ENCODE data around the gene TLK2.

Gene TLK2

DNA sequence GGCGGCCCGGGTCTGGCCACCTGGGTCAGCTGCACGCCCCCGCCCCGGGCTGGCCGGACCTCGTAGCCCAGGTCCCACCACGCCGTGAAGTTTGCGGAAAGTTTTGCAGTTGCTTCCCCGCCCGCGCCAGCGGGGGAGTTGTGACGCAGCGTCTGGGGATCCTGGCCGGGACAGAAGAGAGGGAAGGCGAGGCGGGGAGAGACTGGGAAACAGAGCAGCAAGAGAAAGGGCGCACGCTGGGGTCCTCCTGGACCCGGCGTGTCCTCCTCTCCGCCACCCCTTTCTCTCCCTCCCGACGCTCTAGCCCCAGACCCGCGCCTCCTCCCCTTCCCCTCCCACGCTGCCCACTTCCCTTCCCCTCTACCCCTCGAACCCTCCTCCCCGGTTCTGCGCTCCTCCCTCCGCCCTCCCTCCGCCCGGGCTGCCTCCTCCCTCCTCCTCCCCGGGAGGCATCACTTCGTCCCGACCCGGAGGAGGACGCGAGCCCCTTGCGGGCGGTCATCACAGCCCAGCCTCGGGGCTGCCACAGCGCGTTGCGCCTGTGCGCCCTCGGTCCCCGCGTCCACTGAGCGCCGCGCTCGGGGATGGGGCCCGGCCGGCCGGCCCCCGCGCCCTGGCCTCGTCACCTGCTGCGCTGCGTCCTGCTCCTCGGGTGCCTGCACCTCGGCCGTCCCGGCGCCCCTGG is 148.7 kb downstream of the TLK2 start, which contains the start of gene MRC2:
TSS of gene MRC2 (plus strand) at position 452 of the 685 bp plus-strand sequence. CDS start at position 585, 133 bp downstream.
- in situ Hi-C loops (cut with HindIII; ENCODE audit: low sequenced_read_pairs), result no loop called here

GRCh38 chr17:62627904-62628633 is 149.4 kb downstream of the TLK2 start:
- in situ Hi-C loops (cut with HindIII; ENCODE audit: low sequenced_read_pairs), result no loop called here

DNA sequence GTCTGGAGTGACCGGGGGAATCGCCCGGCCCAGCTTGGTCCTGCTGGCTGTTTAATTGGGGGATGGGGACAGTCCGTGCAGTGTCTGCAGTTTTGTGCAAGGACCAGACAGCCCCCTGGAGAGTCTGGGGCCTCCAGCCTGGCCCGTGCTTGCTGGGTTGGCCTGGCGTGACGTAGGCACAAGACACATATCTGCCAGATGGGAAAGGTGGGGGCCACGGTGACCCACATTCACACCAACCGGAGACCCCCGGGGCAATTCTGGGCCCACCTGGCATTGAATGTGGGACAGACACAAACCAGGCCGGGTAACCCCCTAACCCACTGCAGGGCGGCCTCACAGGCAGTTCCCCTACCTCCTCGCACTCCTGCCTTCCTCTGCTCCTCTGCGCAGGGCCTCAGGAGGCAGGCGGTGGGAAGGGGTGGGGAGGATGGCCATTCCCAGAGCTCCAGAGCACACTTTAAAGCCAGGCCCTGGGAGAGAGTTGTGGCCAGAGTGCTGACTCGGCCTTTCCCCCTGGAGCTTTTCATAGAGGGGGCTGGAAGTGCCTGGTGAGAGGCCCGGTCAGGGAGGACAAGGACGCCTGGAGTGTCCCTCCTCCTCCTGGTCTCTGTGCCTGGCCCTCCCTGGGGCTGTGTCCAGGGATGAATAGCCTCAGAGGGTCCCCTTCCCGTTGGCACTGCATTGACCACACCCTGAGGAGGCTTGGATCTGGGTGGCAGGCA is 150.4 kb downstream of the TLK2 start:
- in situ Hi-C loops (cut with HindIII; ENCODE audit: low sequenced_read_pairs), result no loop called here

- in situ Hi-C loops (cut with HindIII; ENCODE audit: low sequenced_read_pairs), result no loop called here
These were observed 151.1 kb downstream of the TLK2 start for GRCh38 chr17:62629556-62630364.

DNA sequence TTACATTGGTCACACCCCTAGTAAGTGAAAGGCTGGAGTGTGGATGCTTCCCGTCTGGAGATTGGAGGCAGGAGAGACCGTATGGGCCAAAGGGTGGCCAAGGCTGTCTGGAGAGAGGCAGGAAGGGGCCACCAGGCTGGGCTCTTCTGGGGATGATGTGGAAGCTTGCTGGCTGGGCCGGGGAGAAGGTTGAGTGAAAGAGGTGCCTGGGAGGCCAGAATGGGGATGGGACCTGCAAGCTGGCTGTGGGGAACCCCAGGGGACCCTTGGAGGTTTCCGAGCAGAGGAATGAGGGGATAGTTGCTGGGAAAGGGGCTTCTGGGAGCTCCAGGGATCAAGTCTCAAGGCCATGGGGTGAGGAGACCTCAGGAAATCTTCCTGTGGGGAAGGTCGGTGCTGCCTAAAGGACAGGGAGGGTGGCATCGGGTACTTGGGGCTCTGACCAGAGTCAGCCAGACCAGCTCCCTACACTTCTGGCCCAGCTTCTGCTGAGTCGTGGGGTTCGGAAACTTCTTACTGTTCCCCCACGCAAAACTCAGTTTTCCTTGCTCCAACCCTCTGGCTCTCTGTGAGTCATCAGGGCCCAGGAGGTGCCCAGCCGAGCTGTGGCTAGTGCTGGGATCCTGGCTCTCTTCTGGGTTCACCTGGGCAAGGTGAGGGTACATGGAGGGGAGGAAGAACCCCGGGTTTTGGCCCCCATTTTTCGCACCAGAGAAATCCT is 151.9 kb downstream of the TLK2 start:
- in situ Hi-C loops (cut with HindIII; ENCODE audit: low sequenced_read_pairs), result no loop called here

- in situ Hi-C loops (cut with HindIII; ENCODE audit: low sequenced_read_pairs), result no loop called here
These were observed 152.7 kb downstream of the TLK2 start for GRCh38 chr17:62631086-62631935.

GRCh38 chr17:62631936-62632924 is 153.6 kb downstream of the TLK2 start:
- in situ Hi-C loops (cut with HindIII; ENCODE audit: low sequenced_read_pairs), result no loop called here

DNA sequence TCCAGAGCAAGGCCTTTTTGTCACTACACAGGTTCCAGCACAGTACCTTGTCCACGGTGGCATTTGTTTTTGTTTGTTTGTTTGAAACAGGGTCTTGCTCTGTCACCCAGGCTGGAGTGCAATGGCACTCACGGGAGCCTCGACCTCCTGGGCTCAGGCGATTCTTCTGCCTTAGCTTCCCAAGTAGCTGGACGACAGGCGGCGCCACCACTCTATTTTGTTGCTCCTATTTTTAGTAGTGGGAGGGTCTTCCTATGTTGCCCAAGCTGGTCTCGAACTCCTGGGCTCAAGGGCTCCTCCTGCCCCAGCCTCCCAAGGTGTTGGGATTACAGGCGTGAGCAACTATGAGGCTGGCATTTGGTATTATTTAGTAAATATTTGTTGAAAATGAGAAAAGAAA is 159.2 kb downstream of the TLK2 start:
- in situ Hi-C loops (cut with HindIII; ENCODE audit: low sequenced_read_pairs), result no loop called here

DNA sequence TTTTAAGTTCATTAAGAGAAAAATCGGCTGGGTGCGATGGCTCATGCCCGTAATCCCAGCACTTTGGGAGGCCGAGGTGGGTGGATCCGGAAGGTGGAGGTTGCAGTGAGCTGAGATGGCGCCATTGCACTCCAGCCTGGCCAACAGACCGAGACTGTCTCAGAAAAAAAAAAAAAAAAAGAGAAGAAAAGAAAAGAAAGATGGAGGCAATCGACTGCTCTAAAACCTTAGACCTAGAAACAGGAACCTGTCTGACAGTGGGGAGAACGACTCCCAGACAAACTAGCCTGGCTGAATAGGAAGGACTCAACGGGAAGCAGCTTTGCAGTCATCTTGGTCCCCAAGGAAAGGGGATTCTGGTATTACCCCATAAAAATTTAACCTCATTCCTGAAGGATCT is 162.5 kb downstream of the TLK2 start:
- in situ Hi-C loops (cut with HindIII; ENCODE audit: low sequenced_read_pairs), result no loop called here

GRCh38 chr17:62641951-62642350 is 163.3 kb downstream of the TLK2 start:
- in situ Hi-C loops (cut with HindIII; ENCODE audit: low sequenced_read_pairs), result no loop called here

DNA sequence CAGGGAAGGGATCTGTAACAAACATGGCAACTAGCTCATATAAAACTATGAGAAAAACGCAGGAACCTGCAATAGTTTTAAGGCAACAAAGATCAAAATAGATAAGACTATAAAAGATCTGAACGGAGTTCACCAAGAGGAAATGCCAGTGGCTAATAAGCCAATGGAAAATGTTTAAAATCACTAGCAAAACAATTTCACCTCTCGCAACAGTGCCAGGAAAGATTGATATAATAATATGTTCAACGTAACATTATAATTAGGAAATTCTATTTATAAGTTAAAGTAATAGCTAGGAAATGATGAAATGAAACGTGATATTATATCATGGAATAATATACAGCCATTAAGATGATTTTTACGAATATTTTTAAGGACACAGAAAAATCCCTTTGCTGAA is 164.9 kb downstream of the TLK2 start:
- in situ Hi-C loops (cut with HindIII; ENCODE audit: low sequenced_read_pairs), result no loop called here

- in situ Hi-C loops (cut with HindIII; ENCODE audit: low sequenced_read_pairs), result no loop called here
These were observed 166.0 kb downstream of the TLK2 start for GRCh38 chr17:62644487-62645173.

- in situ Hi-C loops (cut with HindIII; ENCODE audit: low sequenced_read_pairs), result no loop called here
These were observed 169.8 kb downstream of the TLK2 start for GRCh38 chr17:62648251-62648955.

- in situ Hi-C loops (cut with HindIII; ENCODE audit: low sequenced_read_pairs), result no loop called here
These were observed 170.3 kb downstream of the TLK2 start for GRCh38 chr17:62648956-62649294.

GRCh38 chr17:62649570-62649969 is 170.9 kb downstream of the TLK2 start:
- in situ Hi-C loops (cut with HindIII; ENCODE audit: low sequenced_read_pairs), result no loop called here

DNA sequence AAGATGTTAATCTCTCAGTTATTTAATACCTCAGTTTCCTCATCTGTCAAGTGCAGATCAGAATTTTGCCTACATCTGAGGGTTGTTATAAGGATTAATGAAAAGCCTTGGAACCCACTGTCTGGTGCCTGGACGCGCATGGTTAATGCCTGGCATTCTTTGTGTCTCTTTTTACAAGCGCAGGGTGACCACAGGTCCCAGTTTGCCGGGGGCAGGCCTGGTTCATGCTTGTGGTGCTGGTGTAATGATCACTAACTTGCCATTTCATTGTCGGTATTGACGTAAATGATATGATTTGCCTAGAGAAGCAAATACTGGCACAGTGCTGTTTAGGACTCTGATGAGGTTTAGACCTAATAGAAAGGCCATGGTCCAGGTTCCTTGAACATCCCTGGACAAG is 172.0 kb downstream of the TLK2 start:
- in situ Hi-C loops (cut with HindIII; ENCODE audit: low sequenced_read_pairs), result no loop called here
